ENCODE data around the gene THAP12. TPM values are rescaled to one million over a fixed set of nuclear protein-coding genes. Genes with fewer than 3 reads are reported as not detected.

The THAP12 gene
- total and polyA plus RNA-seq, 2 experiments from 2014 or later: 20.1 to 36.0 TPM

DNA sequence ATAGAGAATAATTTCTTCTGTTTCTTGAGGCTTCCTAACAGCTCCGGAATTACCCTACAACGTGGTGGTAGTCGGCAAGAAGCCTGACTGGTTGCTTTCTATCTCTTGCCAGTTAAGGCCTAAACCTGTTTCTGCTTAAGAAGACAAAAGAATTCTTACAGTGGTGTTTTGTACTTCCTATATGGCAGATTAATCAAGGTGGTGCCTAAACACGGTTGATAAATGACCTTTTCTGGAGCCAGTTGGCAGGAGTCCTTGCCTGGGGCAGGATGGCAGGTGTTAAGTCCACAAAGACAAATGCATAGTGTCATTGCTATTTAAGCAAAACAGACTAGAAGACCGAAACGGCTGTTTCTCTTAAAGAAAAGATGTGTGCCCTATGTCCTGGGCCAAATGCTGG lies 10.1 kb upstream of the THAP12 start (continued):
- TF ChIP-seq, protein P1, sequence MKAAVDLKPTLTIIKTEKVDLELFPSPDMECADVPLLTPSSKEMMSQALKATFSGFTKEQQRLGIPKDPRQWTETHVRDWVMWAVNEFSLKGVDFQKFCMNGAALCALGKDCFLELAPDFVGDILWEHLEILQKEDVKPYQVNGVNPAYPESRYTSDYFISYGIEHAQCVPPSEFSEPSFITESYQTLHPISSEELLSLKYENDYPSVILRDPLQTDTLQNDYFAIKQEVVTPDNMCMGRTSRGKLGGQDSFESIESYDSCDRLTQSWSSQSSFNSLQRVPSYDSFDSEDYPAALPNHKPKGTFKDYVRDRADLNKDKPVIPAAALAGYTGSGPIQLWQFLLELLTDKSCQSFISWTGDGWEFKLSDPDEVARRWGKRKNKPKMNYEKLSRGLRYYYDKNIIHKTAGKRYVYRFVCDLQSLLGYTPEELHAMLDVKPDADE (IDR thresholded peaks at IDR 0.05): no peak
- TF ChIP-seq ZNF331 (CRISPR knock-in tag; IDR thresholded peaks at IDR 0.05; ENCODE audit: low read depth): no peak
- TF ChIP-seq JUNB (IDR thresholded peaks at IDR 0.05; ENCODE audit: unreplicated experiment): no peak
- TF ChIP-seq POLR2AphosphoS5 (IDR thresholded peaks at IDR 0.05; ENCODE audit: low read depth): no peak

DNA sequence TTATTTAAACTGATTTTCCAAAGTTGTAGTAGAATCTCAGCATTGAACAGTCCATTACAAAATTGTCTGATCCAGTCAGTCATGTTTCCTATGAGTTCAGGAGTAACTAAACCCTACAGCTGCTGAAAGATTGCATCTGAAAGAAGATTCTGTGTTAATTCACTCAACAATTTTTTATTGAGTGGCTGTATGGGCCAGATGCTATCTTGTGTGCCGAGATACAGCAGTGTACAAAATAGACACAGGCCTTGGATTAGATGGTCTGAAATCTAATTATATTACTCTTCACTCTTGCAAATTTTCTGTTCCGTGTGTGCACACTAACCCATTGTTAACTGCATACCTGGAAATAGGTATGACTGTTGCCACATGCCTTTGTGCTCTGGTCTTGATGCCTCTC lies 7.5 kb upstream of the THAP12 start:
- no peak for DNase-seq (ENCODE audit: low spot score)
- Histone ChIP-seq H3K36me3 (ENCODE audit: insufficient read depth) (no peaks in the 10 kb centered on the region), H3K27me3 (ENCODE audit: insufficient read depth) (no peaks in the 10 kb centered on the region), H3K79me2 (replicated peaks; ENCODE audit: insufficient read depth) (peaks cover 7% of the 10 kb centered on the region; the same call in 1 of the 2 replicates), H3K4me1 (ENCODE audit: insufficient read depth) (0 out of 2 replicates have a peak, but pooled peaks cover 8% of the 10 kb centered on the region), H3K4me2 (no peak overlapping the region), H3K9me2 (ENCODE audit: insufficient read depth) (no peaks in the 10 kb centered on the region), H3F3A (replicated peaks; ENCODE audit: low read depth) (no peaks in the 10 kb centered on the region), H4K20me1 (replicated peaks; ENCODE audit: insufficient read depth) (no peaks in the 10 kb centered on the region; the same call in 1 of the 2 replicates), H2AFZ (no peak overlapping the region), H3K4me3 (no peak overlapping the region), H3K27ac (ENCODE audit: low read depth) (no peak overlapping the region)
- Mint-ChIP-seq H3K27ac (no peak overlapping the region), H3K27me3 (ENCODE audit: insufficient read depth, low read depth, poor library complexity) (no peaks in the 10 kb centered on the region), H3K4me3 (no peak overlapping the region), H3K9me3 (no peaks in the 10 kb centered on the region), H3K4me1 (peaks cover 14% of the 10 kb centered on the region; the same call in 2 of the 3 replicates), H3K36me3 (ENCODE audit: low read depth) (no peaks in the 10 kb centered on the region; the same call in 2 of the 3 replicates)
- no peak for ATAC-seq
- TF ChIP-seq ZNF331 (CRISPR knock-in tag; IDR thresholded peaks at IDR 0.05; ENCODE audit: low read depth) (no peak), EZH2phosphoT487 (IDR thresholded peaks at IDR 0.05; ENCODE audit: unreplicated experiment) (no peak)

DNA sequence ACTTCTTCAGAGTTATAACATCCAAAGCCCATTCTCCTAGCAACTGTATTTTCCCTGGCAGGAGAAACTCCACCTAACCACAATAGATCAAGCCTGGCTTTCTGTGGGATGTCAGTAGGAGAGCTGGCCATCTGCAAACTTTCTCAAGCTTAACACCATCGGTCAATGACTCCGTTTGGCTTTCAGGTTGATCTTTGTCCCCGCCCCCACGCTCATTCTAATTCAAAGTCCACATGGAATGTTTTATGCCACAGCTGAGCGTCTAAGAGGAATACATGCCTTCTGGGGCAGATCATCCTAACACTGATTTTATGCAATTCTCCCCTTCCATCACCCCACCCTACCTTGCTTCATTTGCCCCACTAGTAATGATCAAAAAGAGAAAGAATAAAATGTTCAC lies 5.0 kb upstream of the THAP12 start:
- no peaks in the 10 kb centered on the region for H3K27me3 ChIP-seq (ENCODE audit: insufficient read depth)

More for the DNA sequence above, 5.0 kb upstream of the THAP12 start:
- no peak overlapping the region for H3K4me2 ChIP-seq
- peaks cover 4% of the 10 kb centered on the region for H3K27me3 Mint-ChIP-seq (ENCODE audit: insufficient read depth, low read depth, poor library complexity)
- no peaks in the 10 kb centered on the region for H3K9me3 Mint-ChIP-seq
- H3K9me2 ChIP-seq (ENCODE audit: insufficient read depth): no peaks in the 10 kb centered on the region
- ATAC-seq (no peak), DNase-seq (ENCODE audit: low spot score) (peak; percentile 49)
- H3K79me2 ChIP-seq (replicated peaks; ENCODE audit: insufficient read depth): peaks cover 24% of the 10 kb centered on the region
- H3K4me3 ChIP-seq: no peak overlapping the region
- no peak overlapping the region for H3K4me3 Mint-ChIP-seq
- no peaks in the 10 kb centered on the region; the same call in 1 of the 3 replicates for H3K36me3 Mint-ChIP-seq (ENCODE audit: low read depth)
- no peak overlapping the region for H3K27ac ChIP-seq (ENCODE audit: low read depth)
- 0 out of 2 replicates have a peak overlapping the region, but pooled peaks have one; percentile 10 for H3K27ac Mint-ChIP-seq
- H2AFZ ChIP-seq: no peak overlapping the region
- H4K20me1 ChIP-seq (replicated peaks; ENCODE audit: insufficient read depth): no peaks in the 10 kb centered on the region; the same call in none of the 2 replicates
- H3K4me1 ChIP-seq (ENCODE audit: insufficient read depth): peaks cover 20% of the 10 kb centered on the region; the same call in 1 of the 2 replicates
- no peaks in the 10 kb centered on the region for H3K36me3 ChIP-seq (ENCODE audit: insufficient read depth)
- peaks cover 29% of the 10 kb centered on the region for H3K4me1 Mint-ChIP-seq
- TF ChIP-seq, protein P2, sequence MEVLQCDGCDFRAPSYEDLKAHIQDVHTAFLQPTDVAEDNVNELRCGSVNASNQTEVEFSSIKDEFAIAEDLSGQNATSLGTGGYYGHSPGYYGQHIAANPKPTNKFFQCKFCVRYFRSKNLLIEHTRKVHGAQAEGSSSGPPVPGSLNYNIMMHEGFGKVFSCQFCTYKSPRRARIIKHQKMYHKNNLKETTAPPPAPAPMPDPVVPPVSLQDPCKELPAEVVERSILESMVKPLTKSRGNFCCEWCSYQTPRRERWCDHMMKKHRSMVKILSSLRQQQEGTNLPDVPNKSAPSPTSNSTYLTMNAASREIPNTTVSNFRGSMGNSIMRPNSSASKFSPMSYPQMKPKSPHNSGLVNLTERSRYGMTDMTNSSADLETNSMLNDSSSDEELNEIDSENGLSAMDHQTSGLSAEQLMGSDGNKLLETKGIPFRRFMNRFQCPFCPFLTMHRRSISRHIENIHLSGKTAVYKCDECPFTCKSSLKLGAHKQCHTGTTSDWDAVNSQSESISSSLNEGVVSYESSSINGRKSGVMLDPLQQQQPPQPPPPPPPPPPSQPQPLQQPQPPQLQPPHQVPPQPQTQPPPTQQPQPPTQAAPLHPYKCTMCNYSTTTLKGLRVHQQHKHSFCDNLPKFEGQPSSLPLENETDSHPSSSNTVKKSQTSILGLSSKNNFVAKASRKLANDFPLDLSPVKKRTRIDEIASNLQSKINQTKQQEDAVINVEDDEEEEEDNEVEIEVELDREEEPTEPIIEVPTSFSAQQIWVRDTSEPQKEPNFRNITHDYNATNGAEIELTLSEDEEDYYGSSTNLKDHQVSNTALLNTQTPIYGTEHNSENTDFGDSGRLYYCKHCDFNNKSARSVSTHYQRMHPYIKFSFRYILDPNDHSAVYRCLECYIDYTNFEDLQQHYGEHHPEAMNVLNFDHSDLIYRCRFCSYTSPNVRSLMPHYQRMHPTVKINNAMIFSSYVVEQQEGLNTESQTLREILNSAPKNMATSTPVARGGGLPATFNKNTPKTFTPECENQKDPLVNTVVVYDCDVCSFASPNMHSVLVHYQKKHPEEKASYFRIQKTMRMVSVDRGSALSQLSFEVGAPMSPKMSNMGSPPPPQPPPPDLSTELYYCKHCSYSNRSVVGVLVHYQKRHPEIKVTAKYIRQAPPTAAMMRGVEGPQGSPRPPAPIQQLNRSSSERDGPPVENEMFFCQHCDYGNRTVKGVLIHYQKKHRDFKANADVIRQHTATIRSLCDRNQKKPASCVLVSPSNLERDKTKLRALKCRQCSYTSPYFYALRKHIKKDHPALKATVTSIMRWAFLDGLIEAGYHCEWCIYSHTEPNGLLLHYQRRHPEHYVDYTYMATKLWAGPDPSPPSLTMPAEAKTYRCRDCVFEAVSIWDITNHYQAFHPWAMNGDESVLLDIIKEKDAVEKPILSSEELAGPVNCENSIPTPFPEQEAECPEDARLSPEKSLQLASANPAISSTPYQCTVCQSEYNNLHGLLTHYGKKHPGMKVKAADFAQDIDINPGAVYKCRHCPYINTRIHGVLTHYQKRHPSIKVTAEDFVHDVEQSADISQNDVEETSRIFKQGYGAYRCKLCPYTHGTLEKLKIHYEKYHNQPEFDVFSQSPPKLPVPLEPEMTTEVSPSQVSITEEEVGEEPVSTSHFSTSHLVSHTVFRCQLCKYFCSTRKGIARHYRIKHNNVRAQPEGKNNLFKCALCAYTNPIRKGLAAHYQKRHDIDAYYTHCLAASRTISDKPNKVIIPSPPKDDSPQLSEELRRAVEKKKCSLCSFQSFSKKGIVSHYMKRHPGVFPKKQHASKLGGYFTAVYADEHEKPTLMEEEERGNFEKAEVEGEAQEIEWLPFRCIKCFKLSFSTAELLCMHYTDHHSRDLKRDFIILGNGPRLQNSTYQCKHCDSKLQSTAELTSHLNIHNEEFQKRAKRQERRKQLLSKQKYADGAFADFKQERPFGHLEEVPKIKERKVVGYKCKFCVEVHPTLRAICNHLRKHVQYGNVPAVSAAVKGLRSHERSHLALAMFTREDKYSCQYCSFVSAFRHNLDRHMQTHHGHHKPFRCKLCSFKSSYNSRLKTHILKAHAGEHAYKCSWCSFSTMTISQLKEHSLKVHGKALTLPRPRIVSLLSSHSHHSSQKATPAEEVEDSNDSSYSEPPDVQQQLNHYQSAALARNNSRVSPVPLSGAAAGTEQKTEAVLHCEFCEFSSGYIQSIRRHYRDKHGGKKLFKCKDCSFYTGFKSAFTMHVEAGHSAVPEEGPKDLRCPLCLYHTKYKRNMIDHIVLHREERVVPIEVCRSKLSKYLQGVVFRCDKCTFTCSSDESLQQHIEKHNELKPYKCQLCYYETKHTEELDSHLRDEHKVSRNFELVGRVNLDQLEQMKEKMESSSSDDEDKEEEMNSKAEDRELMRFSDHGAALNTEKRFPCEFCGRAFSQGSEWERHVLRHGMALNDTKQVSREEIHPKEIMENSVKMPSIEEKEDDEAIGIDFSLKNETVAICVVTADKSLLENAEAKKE (CRISPR knock-in tag; IDR thresholded peaks at IDR 0.05): peak; percentile 44; the same call in 1 of the 2 replicates
- TF ChIP-seq ZNF114 (CRISPR knock-in tag; IDR thresholded peaks at IDR 0.05) (no peak), EZH2phosphoT487 (IDR thresholded peaks at IDR 0.05; ENCODE audit: unreplicated experiment) (no peak)
- TF ChIP-seq, protein P1 (IDR thresholded peaks at IDR 0.05): no peak
- no peaks in the 10 kb centered on the region for H3F3A ChIP-seq (replicated peaks; ENCODE audit: low read depth)
